ENCODE data around the gene RPLP1.
"Not testable (repeated sequence)": the region's sequence is repeated elsewhere in the genome, so short reads cannot be mapped to it uniquely, and the experiment has no call there.

The RPLP1 gene

GRCh38 chr15:69443032-69443611, 9.5 kb upstream of the RPLP1 start:
- no peak for DNase-seq

GRCh38 chr15:69444686-69445085, 7.9 kb upstream of the RPLP1 start:
- DNase-seq: no peak

- DNase-seq: no peak
Measured at GRCh38 chr15:69446953-69447352, 5.7 kb upstream of the RPLP1 start.

- not testable (repeated sequence) for DNase-seq
Measured at GRCh38 chr15:69450221-69450620, 2.4 kb upstream of the RPLP1 start.

- DNase-seq: no peak
Measured at GRCh38 chr15:69450968-69451695, 1.5 kb upstream of the RPLP1 start.

- no peak for DNase-seq
Measured at GRCh38 chr15:69451951-69452691, 497 bp upstream of the RPLP1 start.

GRCh38 chr15:69454953-69455352, 2.3 kb downstream of the RPLP1 start:
- no peak for DNase-seq

- no peak for DNase-seq
Measured at GRCh38 chr15:69456208-69457166, 3.9 kb downstream of the RPLP1 start.

- DNase-seq: no peak
Measured at GRCh38 chr15:69457304-69458280, 5.0 kb downstream of the RPLP1 start.

GRCh38 chr15:69459066-69459465, 6.4 kb downstream of the RPLP1 start:
- DNase-seq: no peak

- no peak for DNase-seq
Measured at GRCh38 chr15:69460481-69460880, 7.9 kb downstream of the RPLP1 start.

GRCh38 chr15:69462030-69462492, 9.4 kb downstream of the RPLP1 start:
- no peak for DNase-seq

- DNase-seq: peak; percentile 92
Measured at GRCh38 chr15:69462493-69463181, 10.0 kb downstream of the RPLP1 start.

GRCh38 chr15:69463182-69463756, 10.7 kb downstream of the RPLP1 start:
- DNase-seq: no peak

GRCh38 chr15:69465253-69465652, 12.6 kb downstream of the RPLP1 start:
- DNase-seq: no peak

GRCh38 chr15:69466733-69467132, 14.1 kb downstream of the RPLP1 start:
- no peak for DNase-seq

- DNase-seq: no peak
Measured at GRCh38 chr15:69467636-69468035, 15.0 kb downstream of the RPLP1 start.

GRCh38 chr15:69468241-69469121, 15.9 kb downstream of the RPLP1 start:
- peak; percentile 79 for DNase-seq

GRCh38 chr15:69469467-69470201, 17.0 kb downstream of the RPLP1 start:
- DNase-seq: no peak
